HG02642 (cell line): ENCODE data around the gene ARHGAP15.

ENCODE experiments used
- ATAC-seq: cut with Tn5 transposase; IDR thresholded peaks from one replicate; pipeline ENCODE4 v1.9.1; 2021; ENCODE audit warnings: mild to moderate bottlenecking; ENCODE audit not compliant: unreplicated experiment, poor library complexity

ARHGAP15 gene

GRCh38 chr2:143431316-143431715 is 302.1 kb downstream of the ARHGAP15 start:
- ATAC-seq, result no peak

DNA sequence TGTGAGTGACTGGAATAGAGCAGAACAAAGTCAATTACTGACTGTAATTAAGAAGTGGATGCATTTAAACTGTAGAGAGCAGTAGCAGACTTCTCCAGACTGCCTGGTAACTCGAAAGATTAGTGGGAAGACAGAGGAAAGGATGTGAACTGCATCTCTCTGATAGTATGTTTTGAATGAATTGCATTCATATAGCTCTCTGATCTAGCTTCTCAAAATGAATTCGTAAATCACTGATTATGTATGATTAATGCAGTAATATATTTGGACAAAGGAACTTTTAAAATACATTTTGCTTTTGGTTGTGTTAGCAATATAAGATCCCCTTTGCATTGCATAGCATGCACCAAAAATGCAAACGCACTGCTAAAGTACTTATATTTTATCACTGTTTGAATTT is 304.0 kb downstream of the ARHGAP15 start:
- ATAC-seq, result no peak

- no peak for ATAC-seq
Observed at GRCh38 chr2:143433840-143434239, 304.6 kb downstream of the ARHGAP15 start.

DNA sequence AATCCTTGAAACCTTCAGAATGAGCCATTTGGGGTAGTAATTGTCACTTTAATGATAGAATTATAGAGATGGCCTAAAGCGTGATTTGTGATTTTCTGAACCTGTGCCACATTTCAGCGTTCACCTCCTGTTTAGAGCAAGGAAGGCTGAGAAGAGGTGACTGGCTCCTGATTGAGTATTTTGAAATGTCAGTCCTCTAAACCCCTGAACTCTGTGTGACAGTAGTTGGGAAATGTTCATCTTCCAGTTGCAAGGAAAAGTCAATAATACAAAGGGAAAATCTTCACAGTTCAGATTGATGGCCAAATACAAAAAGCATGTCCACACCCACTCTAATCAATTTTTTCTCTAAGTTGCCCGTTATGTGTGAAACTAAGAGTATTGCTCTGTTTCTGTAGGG is 305.2 kb downstream of the ARHGAP15 start:
- no peak for ATAC-seq

DNA sequence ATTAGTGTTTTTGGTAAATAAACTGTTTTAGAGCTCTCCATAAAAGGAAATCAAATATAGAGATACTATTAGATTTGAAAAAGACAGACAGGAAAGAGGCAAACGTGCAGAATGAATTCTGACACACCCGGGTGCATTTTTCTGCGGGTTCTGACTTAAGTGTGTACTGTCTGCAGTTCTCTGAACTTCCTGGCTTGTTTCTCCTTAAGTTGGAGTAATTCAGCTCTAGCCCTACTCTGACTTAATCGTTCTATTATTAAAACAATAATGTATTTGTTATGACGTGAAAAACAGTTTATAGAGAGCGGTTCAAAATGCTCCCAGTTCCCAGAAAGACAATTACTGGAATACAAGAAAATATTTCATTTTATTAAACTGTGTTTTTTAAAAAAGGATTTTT is 305.9 kb downstream of the ARHGAP15 start:
- ATAC-seq, result no peak

GRCh38 chr2:143436951-143437350 is 307.7 kb downstream of the ARHGAP15 start:
- ATAC-seq, result no peak

DNA sequence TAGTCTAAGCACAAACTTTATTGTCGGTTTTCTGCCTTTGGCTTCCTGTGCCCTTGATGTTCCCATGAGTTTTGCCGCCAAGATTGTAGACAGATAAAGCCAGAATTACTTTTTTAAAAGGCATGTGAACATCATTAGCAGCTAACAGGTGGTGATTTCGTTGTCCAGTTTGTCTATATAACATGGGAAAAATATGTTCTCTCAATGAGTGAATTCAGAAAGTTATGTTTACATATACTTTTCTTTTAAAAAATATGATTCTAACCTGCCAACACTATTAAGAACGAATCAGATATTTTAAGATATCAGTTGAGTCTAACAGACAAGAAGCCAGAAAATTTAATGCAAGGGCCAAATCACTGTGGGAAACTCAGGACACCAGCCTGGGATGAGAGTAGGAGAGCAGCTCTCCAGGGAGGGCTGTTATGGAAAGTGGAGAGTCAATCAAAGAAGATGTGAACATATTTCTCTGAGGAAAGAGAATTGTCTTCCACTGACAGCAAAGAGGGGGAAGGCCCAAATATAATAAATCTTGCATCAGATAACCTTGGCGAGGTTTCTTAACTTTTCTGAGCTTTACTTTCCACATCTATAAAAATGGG is 311.3 kb downstream of the ARHGAP15 start:
- no peak for ATAC-seq

- ATAC-seq, result no peak
Observed at GRCh38 chr2:143442193-143442592, 313.0 kb downstream of the ARHGAP15 start.

DNA sequence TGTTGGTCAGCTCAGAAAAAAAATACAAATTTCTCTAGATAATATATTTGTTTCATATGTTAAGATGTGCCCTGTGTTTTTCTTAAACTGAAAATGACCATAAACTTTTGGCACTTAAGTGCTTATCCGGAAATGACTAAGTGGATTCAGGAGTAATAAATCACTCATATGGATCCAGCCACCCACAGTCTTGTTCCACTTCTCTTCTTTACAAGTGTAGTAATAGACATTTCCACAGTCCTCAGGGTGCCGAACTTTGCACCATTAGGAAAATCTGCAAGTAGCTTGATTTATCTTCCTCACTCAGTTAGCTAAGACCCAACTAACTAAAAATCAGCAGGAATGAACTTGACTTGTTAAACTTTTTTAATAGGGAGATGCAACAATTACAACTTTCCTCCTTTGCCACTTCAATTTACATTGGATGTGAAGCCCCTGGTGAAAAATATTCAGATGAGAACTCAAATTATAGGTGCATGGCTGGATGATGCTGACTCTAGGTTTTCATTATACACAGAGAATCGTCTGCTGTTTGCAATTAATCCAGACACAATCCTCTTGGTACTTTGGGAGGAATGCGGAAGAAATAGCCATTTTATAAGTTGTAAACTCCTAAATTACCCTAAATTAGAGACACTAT is 322.5 kb downstream of the ARHGAP15 start:
- ATAC-seq, result peak; percentile 86

DNA sequence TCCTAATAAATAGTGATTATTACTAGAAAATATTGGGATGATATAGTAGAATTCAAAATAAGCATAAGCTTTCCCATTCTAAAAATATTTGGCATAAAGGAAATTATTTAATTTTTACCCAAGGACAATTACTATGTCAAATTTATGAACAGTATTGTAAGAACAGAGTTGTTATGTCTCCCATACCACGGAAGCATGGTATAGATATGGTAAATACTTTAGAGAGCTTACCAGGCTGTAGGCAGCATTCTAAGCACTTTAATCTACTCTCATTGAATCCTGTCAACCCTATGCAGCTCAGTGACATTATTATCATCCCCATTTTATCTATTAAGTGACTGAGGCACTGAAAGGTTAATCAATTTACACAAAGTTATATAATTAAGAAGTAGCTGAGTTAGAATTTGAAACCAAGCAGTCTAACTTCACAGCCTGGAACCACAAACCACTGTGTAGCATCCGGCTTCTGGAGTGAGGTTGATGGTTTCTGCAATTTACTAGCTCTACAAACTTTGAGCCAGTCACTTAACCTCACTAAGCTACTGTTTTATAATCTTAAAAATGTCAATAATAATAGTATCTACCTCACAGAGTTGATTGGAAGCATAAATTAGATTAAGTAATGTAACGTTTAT is 323.7 kb downstream of the ARHGAP15 start:
- no peak for ATAC-seq

DNA sequence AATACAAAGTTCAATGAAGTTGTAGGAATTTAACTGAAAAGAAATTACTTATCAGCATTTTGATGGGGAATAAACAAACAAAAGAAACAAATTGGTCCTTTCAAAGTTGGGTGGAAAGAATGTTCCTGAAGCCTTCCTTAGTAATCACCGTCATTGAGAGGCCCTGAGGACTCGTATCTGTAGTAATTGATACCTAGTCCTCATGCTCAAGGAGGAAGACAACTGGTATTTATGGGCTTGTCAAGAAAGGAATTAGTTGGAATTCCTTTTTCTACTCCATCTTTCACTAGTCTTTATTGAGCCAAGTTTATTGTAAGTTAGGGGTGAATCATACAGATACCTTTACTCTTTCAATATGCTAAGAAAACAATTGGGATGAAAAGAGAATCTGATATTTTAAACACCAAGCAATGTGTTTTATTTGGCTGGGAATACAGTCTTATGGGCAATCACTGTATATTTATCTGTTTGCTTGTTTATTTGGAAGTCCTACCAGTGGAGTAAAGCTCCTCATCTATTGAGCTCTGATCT is 324.8 kb downstream of the ARHGAP15 start:
- ATAC-seq, result no peak

- no peak for ATAC-seq
Observed at GRCh38 chr2:143455317-143455716, 326.1 kb downstream of the ARHGAP15 start.

- no peak for ATAC-seq
Observed at GRCh38 chr2:143458258-143459190, 329.3 kb downstream of the ARHGAP15 start.

DNA sequence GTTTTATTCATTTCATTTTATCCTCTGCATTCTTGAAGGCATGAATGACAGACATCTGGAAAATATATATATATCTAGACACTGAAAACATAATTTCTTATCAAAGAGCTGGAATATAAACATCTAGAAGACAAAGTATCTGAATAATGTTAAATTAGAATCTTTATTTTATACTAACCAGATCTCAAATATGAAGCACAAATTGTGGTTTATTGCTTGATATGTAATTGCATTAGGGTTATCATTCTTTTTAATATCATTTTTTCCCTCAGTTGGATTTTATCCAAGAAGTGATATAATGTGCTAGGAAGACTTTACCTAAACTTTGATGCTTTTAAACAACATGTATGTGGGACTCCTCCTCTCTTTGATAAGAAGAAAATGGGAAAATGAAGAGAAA is 331.2 kb downstream of the ARHGAP15 start:
- no peak for ATAC-seq

GRCh38 chr2:143463719-143464118 is 334.5 kb downstream of the ARHGAP15 start:
- peak; percentile 70 for ATAC-seq

DNA sequence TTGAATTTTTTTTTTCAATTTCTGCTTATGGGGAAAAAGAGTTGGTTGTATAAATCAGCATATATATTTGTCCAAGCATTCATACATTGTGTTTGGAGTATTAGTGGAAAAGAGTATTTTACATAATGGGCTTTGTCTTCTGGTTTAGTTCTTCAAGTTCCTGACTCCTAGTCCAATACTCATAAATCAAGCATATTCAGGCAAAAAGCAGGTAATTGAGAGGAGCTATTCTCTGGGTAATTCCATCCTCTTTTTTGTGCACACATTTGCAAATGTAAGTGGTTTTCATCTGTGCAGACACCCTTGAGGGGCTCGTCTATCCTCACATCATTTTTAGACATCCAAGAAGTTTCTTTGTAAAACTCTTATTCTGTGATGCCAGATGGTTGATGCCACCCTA is 337.2 kb downstream of the ARHGAP15 start:
- no peak for ATAC-seq

- no peak for ATAC-seq
Observed at GRCh38 chr2:143467011-143467410, 337.8 kb downstream of the ARHGAP15 start.

DNA sequence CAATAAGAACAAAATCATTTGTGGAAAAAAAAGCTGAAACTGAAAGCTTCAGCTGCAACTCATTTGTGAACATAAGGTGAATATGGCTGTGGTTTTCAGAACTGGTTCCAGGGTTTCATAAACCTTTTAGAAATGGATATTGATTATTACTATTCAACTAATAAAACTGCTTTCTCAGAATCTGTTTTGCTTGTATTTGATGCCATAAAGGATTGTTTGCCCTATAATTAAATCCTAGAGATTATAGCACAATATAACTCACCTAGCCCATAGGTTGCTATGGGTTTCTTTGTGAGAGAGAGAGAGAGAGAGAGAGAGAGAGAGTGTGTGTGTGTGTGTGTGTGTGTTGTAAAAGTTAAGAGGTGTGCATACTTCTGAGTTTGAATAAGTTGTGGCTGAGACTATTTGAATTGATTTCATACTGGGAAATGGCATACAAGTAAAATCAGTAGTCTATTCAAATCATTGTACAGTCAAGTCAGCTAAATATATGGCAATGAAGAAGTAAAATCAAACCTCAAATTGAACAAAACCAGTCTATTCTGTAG is 339.2 kb downstream of the ARHGAP15 start:
- peak; percentile 83 for ATAC-seq

GRCh38 chr2:143469323-143469722 is 340.1 kb downstream of the ARHGAP15 start:
- ATAC-seq, result no peak

- no peak for ATAC-seq
Observed at GRCh38 chr2:143471550-143471949, 342.3 kb downstream of the ARHGAP15 start.
